OCI-M2 (cell line): ENCODE data around the gene SOX30.

Experiments
- DNase-seq: peaks from one replicate; lab custom pipeline; 2025; ENCODE audit not compliant: unreplicated experiment; lab: John Stamatoyannopoulos, UW

SOX30 gene

GRCh38 chr5:157665467-157666070, 13.3 kb upstream of the SOX30 start:
- no peak for DNase-seq

GRCh38 chr5:157659868-157660660, 7.8 kb upstream of the SOX30 start:
- no peak for DNase-seq

- DNase-seq: no peak
Observed at GRCh38 chr5:157658893-157659292, 6.7 kb upstream of the SOX30 start.

- DNase-seq: no peak
Observed at GRCh38 chr5:157657516-157657915, 5.3 kb upstream of the SOX30 start.

- DNase-seq: no peak
Observed at GRCh38 chr5:157651623-157652376, 438 bp downstream of the SOX30 start.

GRCh38 chr5:157650991-157651611, 1.1 kb downstream of the SOX30 start:
- DNase-seq: no peak

GRCh38 chr5:157649101-157649500, 3.1 kb downstream of the SOX30 start:
- no peak for DNase-seq

GRCh38 chr5:157648275-157648990, 3.8 kb downstream of the SOX30 start:
- no peak for DNase-seq

- no peak for DNase-seq
Observed at GRCh38 chr5:157640406-157641066, 11.7 kb downstream of the SOX30 start.

GRCh38 chr5:157630341-157630740, 21.9 kb downstream of the SOX30 start:
- DNase-seq: no peak

GRCh38 chr5:157626831-157627230, 25.4 kb downstream of the SOX30 start:
- DNase-seq: no peak

GRCh38 chr5:157624144-157624543, 28.1 kb downstream of the SOX30 start:
- no peak for DNase-seq

- no peak for DNase-seq
Observed at GRCh38 chr5:157620776-157621175, 31.5 kb downstream of the SOX30 start.

- DNase-seq: no peak
Observed at GRCh38 chr5:157618191-157618765, 34.0 kb downstream of the SOX30 start.

- no peak for DNase-seq
Observed at GRCh38 chr5:157616785-157617184, 35.5 kb downstream of the SOX30 start.

GRCh38 chr5:157613385-157614245, 38.6 kb downstream of the SOX30 start:
- DNase-seq: no peak

- DNase-seq: no peak
Observed at GRCh38 chr5:157612581-157612980, 39.7 kb downstream of the SOX30 start.

GRCh38 chr5:157611571-157612476, 40.4 kb downstream of the SOX30 start:
- no peak for DNase-seq
